Fibroblast of skin of back (primary cell): ENCODE results near the gene RSBN1. TPM values are rescaled to one million over a fixed set of nuclear protein-coding genes. Genes with fewer than 3 reads are reported as not detected.
"Not testable (repeated sequence)": the region's sequence is repeated elsewhere in the genome, so short reads cannot be mapped to it uniquely, and the experiment has no call there.

ENCODE experiments used
- DNase-seq: peaks from one replicate; pipeline ENCODE4 v3.0.0-alpha.2; 2013
- polyA plus RNA-seq, 2 experiments: library from polyadenylated mRNA; unstranded; fragments of 120-200 nt; gene quantifications; one replicate each; pipeline ENCODE4 v1.2.1, GENCODE V29; 2013; ENCODE audit not compliant: insufficient read length in 2 of 2

RSBN1 gene
- 9.5 TPM for polyA plus RNA-seq (2013, experiment 1 of 2; ENCODE audit: insufficient read length)
- 7.0 TPM for polyA plus RNA-seq (2013, experiment 2 of 2; ENCODE audit: insufficient read length)

DNA sequence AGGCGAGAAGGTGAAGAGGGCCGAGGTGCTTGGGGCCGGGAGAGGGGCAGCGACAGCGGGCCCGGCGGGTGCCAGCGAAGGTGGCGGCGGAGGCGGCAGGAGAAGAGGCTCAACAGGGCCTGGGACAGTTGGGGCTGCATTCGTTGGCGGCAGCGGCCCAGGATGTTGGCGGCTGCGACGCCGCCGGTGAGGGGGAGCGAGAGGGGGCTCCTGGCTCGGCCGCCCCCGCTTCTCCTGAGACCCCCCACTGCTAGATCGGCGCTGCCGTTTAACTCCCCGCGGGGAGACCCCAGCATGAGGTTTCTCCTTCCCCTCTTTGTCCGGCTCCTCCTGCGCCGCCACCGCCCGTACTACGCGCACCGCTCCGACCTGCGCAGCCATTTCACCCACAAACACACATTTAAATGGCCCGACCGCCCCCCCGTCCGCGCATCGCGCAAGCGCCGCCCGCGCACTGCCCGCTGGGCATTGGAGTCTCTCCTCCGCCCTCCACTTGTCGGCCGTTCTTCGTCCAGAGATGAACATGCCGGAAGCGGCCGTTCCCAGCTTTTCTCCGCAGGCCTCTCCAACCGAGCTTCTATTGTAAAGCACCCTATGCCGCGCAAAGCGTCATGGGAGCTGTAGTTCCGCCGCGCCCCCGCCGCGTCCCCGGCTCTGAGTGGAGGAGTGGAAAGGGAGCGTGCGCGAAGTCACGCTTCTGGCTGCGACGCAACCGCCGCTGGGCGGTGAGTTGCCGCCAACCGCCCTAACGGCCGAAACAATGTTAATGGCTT, at the start of gene RSBN1:
Gene RSBN1 (minus strand): TSS at position 589 of the 773 bp plus-strand sequence. CDS start 64 bp downstream, at position 525.
- DNase-seq = peak; percentile 100

DNA sequence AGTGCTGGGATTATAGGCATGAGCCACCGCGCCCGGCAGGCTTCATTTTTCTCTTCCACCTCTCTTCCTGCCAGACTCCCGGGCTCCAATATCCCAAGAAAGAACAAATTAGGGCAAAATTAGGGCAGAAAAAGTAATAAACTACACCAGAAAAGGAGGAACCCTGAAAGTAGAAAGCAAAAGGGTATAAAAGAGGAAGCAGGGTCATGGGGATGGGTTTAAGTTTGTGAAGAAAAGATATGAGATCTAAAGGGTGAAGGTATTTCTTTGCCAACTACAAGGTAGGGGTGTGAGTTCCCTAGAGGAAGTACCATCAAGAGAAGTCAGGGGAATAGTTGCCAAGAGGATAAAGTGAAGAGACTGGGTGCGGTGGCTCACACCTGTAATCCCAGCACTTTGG, 49.4 kb upstream of the RSBN1 start:
- DNase-seq = no peak

DNA sequence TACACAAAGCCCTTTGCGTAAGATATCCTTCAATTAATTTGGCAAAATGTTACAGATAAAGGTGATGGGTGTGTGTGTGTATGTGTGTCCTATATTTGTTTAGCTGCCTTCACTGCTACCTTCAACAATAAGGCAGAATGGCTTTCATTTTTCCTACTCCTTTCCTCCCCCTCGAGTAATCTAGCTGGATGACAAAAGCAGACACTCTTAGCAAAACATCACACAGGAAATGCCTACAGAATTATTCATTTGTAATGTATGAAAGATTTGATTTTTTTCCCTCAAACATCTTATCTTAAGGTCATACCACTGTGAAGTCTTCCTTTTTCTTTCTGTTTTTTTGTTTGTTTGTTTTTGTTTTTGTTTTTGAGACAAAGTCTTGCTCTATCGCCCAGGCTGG, 48.6 kb upstream of the RSBN1 start:
- peak; percentile 89 for DNase-seq

DNA sequence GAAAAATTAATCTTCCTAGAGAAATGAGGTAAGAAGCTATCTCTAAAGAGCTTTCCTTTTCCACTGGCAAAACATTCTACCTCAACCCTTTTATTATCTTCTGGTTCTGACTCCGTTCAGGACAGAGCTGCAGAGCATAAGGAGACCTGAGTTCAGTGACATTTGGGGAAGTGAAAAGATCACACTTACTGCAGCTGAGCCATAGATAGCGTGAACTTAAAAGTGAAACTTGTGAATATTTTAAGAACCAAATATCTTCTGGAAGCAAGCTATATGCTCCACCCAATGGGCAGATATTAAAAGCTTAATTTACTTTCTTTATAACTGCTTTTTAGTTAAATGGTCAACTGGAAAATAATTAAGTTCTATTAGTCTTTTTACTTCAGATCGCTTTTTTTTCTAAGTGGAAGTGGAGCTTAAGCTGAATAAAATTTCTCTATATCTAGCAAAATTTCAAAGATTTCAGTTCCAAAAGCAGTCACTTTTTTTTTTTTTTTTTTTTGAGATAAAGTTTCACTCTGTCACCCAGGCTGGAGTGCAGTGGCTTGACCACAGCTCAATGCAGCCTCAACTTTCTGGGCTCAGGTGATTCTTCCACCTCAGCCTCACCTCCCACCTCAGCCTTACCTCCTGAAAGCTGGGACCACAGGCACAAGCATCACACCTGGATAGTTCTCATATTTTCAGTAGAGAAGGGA, 47.4 kb upstream of the RSBN1 start:
- DNase-seq = no peak

DNA sequence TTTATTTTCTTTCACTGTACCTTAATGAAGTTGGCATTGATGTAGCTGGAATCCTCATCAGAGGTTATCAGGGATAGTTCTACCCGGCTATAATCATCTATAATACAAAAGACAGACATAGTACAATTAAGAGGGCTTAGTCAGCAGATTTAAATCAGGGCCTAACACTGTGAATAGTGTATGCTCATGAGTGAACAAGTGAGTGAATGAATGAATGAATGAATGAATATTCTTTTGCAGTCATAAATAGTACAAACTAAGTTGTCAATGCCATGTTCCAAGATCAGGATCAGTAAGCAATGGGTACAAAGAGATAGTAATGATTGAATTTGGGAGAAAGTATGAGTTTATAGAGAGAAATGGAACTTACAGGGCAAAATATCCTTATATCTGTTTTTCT, 46.7 kb upstream of the RSBN1 start:
- no peak for DNase-seq

DNA sequence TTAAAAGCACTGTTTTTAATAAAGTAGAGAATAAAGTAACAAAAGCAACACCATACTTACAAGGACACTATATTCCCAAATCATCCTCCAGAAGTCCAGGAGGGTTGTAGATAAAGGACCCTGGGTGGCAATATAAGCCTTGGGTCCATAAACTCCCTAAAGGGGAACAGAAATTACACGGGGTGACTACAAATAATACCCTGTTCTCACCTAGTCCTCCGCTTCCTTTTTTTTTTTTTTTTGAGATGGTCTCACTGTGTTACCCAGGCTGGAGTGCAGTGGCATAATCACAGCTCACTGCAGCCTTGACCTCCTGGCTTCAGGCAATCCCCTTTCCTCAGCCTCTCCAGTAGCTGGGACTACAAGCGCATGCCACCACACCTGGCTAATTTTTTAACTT, 46.1 kb upstream of the RSBN1 start:
- DNase-seq = no peak

DNA sequence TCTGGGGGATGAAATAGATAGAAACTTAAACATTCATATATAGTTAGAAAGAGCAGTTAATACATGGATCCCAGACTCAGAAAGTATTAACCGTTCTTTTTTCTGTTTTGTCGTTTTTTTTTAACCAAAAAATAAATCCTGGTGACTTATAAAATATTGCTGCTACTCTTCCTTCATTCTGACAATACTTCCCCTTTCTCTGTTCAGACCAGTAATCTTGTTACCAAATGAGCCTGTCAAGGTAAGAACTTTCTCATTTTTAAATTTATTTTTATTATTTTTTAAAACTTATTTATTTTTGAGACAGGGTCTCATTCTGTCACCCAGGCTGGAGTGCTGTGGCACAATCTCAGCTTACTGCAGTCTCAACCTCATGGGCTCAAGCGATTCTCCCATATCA, 45.5 kb upstream of the RSBN1 start:
- DNase-seq = no peak

DNA sequence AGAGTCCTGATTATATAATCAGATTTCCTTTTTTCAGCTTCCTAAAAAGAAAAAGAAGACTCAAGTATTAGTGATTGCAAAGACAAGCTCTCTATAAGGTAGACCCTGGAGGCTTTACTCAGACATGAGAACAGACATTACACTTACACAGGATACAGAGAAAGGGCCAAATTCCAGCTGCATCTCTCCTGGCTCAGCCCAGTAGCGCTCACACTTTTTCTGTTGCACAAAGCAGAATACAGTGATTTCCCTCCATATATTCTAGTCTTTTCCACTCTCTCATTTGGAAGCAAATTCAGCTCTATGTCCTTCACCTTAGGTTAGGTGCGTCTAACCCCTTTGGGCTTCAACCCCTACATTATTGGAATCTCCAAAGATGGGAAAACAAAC, 44.1 kb upstream of the RSBN1 start:
- no peak for DNase-seq

DNA sequence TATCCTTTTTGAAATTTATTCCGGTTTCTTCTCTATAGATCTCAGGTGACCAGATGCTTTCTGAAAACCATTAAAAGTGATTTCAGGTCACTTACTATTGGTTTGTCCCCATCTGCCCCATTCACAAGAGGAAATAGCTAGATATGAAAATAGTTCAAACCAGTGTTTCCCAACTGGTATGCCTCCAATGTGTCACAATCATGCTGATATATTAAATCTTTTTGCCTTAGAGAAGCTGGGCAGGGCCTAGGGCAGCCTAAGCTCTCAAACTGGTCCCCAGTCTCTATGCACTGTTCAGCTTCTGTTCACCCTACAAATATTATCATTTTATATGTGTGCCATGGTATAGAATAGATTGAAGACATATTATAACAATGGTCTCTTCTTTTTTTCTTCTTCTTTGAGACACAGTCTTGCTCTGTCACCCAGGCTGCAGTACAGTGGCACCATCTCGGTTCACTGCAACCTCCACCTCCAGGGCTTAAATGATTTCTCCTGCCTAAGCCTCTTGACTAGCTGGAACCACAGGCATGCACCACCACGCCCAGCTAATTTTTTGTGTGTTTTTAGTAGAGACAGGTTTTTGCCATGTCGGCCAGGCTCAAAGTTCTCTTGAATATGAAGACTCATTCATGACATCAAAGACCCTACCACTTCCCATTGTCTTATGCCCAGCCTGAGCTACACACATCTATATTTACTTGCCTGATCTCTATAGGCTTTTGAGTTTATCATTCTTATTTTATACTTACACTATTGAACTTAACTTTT, 43.5 kb upstream of the RSBN1 start:
- no peak for DNase-seq

DNA sequence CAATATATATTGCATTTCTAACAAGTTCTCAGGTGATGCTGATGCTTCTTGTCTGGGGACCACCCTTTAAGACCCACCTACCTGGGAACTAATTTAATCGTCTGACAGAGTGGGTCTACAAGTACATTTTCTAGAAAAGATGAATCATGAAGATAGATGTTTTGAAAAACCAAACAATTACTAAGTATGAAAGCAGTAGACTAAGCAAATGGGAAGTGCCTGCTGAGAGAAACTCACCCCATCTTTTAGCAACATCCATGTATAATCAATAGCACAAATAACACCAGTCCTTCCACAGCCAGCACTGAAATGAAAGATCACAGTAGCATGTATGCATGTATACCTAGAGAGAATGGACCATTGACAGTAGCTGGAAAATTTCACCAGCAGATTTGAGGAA, 42.0 kb upstream of the RSBN1 start:
- DNase-seq = no peak

DNA sequence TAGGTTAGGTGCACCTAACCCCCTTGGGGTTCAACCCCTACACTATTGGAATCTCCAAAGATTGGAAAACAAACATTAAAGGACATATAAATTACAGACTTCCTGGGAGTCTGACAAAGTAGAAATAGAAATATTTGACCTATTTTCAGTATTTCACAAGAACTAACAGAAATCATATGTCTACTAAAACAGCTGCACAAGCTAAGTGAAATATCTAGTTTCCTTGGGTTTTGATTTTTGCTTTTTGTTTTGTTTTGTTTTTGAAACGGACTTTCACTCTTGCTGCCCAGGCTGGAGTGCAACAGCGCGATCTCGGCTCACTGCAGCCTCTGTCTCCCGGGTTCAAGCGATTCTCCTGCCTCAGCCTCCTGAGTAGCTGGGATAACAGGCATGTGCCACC, 40.4 kb upstream of the RSBN1 start:
- not testable (repeated sequence) for DNase-seq

DNA sequence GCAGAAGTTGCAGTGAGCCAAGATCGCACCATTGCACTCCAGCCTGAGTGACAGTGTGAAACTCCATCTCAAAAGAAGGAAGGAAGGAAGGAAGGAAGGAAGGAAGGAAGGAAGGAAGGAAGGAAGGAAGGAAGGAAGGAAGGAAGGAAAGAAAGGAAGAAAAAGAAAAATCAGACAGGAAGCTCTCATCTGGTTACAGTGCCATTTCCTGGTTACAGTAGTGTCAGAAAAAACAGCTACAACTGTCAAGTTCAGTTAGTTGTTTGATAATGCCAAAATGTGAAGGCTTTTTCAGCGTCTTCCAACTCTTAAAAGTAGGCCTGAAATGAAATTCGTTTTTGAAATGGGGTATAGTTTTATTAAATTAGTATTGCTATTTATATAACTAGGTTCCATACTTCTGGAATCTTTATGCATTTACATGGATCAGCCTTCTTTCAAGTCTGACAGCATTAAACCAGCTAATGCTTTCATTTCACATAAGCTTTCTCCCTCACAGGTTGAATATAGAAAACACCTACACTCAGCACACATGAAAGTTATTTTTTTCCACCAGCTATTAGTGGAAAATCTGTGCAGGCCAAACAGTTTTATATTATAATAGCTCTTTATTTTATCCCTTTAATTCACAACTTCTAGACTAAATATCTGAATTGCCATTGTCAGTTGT, 38.0 kb upstream of the RSBN1 start:
- DNase-seq = no peak

DNA sequence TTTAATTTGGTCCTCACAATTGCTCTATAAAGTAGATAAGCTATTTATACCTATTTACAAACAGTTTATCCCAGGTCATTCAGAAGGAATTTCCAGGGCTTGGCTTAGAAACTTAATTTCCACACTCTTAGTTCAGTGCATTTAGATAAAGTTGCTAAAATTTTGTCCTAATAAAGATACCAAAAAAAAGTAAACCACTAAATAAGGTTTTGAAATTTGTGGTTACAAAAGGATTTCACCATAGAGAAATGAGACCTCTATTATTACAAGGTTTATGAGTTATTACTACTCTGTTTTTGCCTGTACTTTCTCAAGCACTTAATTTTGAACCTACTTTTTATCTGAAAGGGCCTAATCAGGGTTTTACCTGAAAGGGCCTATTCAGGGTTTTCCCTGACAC, 36.8 kb upstream of the RSBN1 start:
- DNase-seq = no peak

DNA sequence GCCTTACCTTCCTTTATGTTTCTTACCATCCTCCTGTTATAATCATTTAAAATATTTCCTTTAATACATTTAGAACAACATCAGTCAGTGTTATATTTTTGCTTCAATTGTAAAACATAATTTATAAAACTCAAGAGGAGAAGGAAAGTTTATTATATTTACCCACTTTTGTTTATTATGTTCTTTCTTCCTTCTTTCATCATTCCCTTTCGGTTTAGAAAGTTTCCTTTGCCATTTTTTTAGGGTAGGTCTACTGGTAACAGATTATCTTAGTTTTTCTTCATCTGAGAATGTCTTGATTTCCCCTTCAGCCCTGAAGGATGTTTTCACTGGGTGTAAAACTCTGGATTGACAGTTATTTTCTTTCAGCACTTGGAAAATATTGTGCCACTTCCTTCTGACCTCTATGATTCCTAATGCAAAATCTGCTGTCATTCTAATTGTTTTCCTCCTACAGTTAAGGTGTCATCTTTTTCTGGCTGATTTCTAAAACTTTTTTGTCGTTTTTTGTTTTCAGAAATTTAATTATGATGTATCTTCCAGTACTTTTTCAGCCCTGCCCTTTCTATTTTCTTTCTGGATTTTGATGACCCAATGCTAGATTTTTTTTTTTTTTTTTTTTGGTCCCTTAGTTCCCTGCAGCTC, 34.2 kb upstream of the RSBN1 start:
- DNase-seq = no peak

DNA sequence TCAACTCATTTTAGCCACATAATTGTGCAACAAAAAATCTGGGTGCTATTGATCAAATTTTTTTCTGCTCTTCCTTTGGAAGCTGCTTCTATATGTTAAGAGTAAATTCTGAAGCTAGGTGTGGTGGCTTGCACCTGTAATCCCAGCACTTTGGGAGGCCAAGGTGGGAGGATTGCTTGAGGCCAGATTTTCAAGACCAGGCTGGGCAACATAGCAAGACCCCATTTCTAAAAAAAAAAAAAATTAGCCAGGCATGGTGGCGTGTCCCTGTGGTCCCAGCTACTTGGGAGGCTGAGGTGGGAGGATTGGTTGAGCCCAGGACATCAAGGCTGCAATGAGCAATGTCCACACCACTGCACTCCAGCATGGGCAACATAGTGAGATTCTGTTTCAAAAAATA, 24.3 kb upstream of the RSBN1 start:
- DNase-seq = no peak

DNA sequence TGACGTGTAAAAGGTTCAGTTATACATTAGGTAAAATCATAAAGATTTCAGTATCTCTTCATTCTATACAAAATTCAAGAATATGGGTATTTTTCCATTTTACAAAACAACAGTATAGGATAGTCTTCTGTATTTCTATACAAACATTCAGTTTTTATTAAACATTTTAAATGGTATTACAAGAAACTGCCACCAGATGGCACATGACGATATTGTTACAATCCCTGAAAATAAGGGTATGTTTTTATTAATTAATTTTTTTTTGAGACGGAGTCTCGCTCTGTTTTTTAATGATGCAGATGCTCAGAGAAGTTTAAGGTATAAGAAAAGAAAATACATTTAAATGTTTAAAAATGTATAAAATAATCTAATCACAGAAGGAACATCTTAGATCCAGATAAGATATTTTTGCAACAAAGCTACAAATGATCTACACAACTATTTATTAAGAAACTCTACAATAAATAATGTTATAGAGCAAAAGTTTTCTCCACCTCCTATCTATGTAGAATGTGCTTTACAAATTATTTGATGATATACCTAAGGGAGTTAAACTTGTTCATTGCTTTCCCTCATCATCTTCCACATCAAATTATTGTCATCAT, 23.5 kb upstream of the RSBN1 start:
- DNase-seq = peak; percentile 62

DNA sequence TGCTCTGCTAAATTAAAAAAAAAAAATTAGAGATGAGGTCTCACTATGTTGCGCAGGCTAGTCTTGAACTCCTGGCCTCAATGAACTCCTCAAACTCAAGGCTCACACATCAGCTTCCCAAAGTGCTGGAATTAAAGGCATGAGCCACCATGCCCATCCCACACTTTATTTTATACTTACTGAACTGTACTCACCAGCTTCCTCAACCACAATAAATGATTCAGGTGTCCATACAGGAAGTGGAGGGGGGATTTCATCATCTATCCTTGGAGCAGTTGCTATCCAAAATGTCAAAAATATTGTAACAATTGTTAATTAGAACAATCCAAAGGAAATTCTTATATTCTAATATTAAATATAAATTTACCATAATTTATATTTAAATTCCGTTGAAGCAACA, 22.4 kb upstream of the RSBN1 start:
- no peak for DNase-seq

DNA sequence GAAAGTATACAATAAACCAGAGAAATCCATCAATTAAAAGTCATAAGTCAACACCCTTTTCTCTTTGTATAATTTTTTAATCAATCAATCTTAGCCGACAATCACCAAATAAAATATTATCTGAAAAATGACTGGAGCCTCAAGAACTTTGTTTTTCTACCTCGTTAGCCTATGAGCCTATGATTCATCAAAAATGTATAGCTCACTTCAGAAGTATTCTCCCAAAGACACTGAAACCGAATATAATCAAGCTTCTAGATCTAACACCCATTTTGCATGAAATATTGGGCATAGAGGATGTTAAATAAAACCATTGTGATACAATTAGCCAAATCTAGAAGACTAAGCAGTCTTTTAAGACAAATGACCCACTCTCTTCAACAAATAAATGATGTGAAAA, 17.8 kb upstream of the RSBN1 start:
- DNase-seq = peak; percentile 80

DNA sequence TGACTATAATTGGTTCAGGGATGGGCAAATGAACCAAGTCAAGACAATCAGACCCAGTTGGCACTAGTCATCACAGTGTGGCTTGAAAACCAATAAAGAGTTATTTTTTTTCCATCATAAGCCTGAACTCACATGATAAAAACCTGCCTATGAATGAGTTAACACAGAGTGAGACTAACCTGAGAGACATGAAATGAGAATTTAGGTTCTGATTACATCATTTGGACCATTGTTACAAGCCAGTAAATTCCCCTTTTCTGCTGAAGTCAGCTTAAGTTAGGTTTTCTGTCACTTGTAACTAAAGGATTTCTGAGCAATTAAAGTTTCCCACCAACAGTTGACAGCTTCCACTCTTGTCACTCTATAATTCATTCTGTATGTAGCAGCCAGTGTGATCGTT, 9.6 kb upstream of the RSBN1 start:
- DNase-seq = no peak

DNA sequence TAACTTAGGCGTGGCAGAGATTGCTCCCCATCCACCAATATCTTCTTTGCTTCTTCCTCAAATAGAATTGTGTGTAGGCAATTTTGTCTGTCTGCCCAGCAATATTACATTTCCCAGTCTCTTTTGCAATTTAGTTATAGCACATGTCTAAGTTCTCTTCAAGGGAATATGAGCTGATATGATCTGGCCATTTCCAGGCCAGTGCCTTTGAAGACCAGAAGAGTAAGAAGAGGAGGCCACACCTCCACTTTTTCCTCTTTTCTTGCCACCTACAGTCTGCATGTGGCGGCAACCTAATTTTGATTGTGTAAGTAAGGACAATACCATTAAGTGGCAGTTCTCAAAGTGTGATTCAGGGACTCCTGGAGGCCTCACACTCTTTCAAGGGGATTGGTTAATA, 6.3 kb upstream of the RSBN1 start:
- no peak for DNase-seq

DNA sequence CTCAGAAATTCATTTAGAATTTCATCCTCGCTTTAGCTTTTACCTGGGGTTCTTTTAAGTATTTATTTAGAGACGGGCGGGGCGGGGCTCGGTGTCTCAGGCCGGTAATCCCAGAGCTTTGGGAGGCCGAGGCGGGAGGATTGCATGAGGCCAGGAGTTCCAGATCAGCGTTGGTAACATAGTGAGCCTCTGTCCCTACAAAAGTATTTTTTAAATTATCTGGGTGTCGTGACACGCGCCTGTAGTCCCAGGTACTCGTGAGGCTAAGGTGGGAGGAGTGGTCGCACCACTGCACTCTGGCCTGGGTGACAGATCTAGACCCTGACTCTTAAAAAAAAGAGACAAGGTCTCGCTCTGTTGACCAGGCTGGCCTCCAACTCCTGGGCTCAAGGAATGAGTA, 942 bp upstream of the RSBN1 start:
- DNase-seq = no peak

DNA sequence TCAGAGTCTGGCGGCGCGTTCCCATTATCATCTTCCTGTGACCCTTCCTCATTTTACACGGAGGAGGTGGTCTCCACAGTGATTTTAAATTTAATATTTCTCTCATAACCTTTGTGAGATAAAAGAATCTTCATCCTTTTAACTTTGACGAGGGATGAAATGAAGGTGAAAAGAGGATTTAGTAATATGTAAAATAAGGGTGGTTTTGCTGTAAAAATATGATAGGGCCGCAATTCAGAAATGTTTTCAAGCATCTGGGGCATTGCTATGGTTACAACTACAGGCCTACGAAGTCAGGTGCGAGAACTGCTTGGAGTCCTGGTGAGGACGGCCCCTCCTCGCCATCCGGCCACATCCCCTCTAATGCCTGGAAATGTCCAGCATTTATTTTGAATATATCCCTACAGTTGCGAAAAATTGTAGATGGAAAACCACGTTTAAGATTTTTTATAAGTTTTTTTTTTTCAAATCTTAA, 422 bp upstream of the RSBN1 start:
- peak; percentile 7 for DNase-seq
